ENCODE measurements around the gene SAPCD2.

SAPCD2 gene

DNA sequence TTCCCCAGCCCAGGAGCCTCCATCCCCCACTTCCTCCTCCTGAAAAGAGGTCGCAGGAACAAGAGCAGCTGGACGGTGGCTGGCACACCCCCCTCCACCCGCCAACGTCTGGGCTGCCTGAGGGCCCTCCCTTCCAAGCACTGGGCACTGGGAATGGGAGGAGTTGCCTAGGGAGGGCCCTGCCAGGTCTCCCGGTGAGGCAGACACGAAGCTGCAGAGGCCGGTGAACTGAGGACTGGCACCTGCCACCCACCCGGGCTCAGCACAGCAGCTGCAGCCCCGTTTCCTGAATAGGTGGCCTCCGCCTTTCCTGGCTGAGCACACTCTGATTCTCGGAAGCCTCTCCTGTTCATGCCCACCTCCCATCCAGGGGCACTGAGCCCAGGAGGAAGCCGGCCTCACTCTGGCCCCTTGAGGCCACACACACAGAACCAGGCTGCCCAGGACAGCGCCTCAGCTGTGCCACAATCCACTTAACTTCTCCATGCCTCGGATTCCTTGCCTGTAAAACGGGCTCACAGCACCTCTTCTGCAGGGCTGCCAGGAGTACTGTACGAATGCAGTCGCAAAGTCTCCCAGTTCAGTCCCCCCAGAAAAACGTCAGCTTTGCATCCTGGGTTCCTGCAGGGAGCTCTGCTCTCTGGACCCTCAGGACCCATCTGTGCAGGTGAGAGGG is 25.7 kb downstream of the SAPCD2 start:
- Histone ChIP-seq H3K27ac (no peak overlapping the region), H3K36me3 (no peaks in the 10 kb centered on the region), H3K27me3 (peaks cover 93% of the 10 kb centered on the region), H3K4me1 (ENCODE audit: control insufficient read depth in 1 of 2, insufficient read depth in 1 of 2, low read depth in 1 of 2, low read length in 1 of 2) (peaks cover 11 to 13% of the 10 kb centered on the region in 2 experiments), H3K9me3 (no peaks in the 10 kb centered on the region), H3K4me3 (ENCODE audit: low read depth in 1 of 2, low read length in 1 of 2) (no peak overlapping the region)
- TF ChIP-seq, protein P1, sequence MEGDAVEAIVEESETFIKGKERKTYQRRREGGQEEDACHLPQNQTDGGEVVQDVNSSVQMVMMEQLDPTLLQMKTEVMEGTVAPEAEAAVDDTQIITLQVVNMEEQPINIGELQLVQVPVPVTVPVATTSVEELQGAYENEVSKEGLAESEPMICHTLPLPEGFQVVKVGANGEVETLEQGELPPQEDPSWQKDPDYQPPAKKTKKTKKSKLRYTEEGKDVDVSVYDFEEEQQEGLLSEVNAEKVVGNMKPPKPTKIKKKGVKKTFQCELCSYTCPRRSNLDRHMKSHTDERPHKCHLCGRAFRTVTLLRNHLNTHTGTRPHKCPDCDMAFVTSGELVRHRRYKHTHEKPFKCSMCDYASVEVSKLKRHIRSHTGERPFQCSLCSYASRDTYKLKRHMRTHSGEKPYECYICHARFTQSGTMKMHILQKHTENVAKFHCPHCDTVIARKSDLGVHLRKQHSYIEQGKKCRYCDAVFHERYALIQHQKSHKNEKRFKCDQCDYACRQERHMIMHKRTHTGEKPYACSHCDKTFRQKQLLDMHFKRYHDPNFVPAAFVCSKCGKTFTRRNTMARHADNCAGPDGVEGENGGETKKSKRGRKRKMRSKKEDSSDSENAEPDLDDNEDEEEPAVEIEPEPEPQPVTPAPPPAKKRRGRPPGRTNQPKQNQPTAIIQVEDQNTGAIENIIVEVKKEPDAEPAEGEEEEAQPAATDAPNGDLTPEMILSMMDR (IDR thresholded peaks at IDR 0.05) = no peak

- Histone ChIP-seq H3K27ac (no peak overlapping the region), H3K9me3 (no peaks in the 10 kb centered on the region), H3K27me3 (peaks cover 87% of the 10 kb centered on the region), H3K4me1 (ENCODE audit: control insufficient read depth in 1 of 2, insufficient read depth in 1 of 2, low read depth in 1 of 2, low read length in 1 of 2) (peaks cover 11 to 13% of the 10 kb centered on the region in 2 experiments), H3K36me3 (peaks cover 2% of the 10 kb centered on the region), H3K4me3 (ENCODE audit: low read depth in 1 of 2, low read length in 1 of 2) (no peak overlapping the region)
- TF ChIP-seq, protein P1 (IDR thresholded peaks at IDR 0.05) = no peak
Observed at GRCh38 chr9:137044037-137044436, 26.3 kb downstream of the SAPCD2 start.

GRCh38 chr9:137042751-137043727 is 27.3 kb downstream of the SAPCD2 start:
- Histone ChIP-seq H3K4me1 (ENCODE audit: control insufficient read depth in 1 of 2, insufficient read depth in 1 of 2, low read depth in 1 of 2, low read length in 1 of 2) (peaks cover 11 to 13% of the 10 kb centered on the region in 2 experiments), H3K27me3 (peaks cover 77% of the 10 kb centered on the region), H3K4me3 (ENCODE audit: low read depth in 1 of 2, low read length in 1 of 2) (no peak overlapping the region), H3K9me3 (no peaks in the 10 kb centered on the region), H3K27ac (no peak overlapping the region), H3K36me3 (peaks cover 12% of the 10 kb centered on the region)
- TF ChIP-seq, protein P1 (IDR thresholded peaks at IDR 0.05) = no peak

GRCh38 chr9:137041124-137041523 is 29.2 kb downstream of the SAPCD2 start:
- Histone ChIP-seq H3K4me1 (ENCODE audit: control insufficient read depth in 1 of 2, insufficient read depth in 1 of 2, low read depth in 1 of 2, low read length in 1 of 2) (peaks cover 7 to 9% of the 10 kb centered on the region in 2 experiments), H3K9me3 (no peaks in the 10 kb centered on the region), H3K36me3 (peaks cover 29% of the 10 kb centered on the region), H3K4me3 (ENCODE audit: low read depth in 1 of 2, low read length in 1 of 2) (no peak overlapping the region), H3K27ac (no peak overlapping the region), H3K27me3 (peaks cover 58% of the 10 kb centered on the region)
- TF ChIP-seq, protein P1 (IDR thresholded peaks at IDR 0.05) = no peak

DNA sequence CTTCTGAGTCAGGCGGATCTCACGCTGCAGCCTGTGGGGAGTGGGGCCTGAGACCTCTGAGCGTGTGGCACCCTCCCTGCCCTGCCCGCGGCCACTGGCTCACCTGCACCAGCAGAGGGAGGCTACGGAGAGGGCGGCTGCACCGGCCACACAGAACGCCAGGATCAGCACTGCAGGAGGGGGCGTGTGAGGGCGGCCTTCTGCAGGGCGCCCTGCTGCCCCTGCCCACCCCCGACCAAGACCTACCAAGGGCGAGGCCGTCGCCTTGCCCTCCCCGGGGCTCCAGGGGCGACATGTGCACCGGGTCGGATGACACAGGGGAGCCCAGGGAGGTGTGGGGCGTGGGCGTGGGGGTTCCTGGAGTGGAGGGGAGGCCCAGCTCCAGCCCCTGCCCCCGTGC is 29.8 kb downstream of the SAPCD2 start:
- no peak overlapping the region for H3K27ac ChIP-seq
- peaks cover 9 to 10% of the 10 kb centered on the region in 2 experiments for H3K4me1 ChIP-seq (ENCODE audit: control insufficient read depth in 1 of 2, insufficient read depth in 1 of 2, low read depth in 1 of 2, low read length in 1 of 2)
- H3K9me3 ChIP-seq = no peaks in the 10 kb centered on the region
- TF ChIP-seq, protein P1 (IDR thresholded peaks at IDR 0.05) = no peak
- peaks cover 35% of the 10 kb centered on the region for H3K36me3 ChIP-seq
- H3K27me3 ChIP-seq = peaks cover 52% of the 10 kb centered on the region
- H3K4me3 ChIP-seq (ENCODE audit: low read depth in 1 of 2, low read length in 1 of 2) = no peak overlapping the region
